Stimulated activated naive B cell treated with anti-CD40 and anti-IgM and Interleukin-4, amounts not matched to agents 10 μg/mL and 1 μg/mL and 100 μg/mL, for 72 hours (primary cell): ENCODE measurements around the gene BATF.

ENCODE experiments used
- ATAC-seq, 2 donors: fragments of 150-1000 bp; cut with Tn5 transposase; replicated peaks; 2 replicates each; pipeline ENCODE4 v1.10.0; 2021; ENCODE audit warnings: moderate library complexity in 1 of 2
- DNase-seq: peaks from one replicate; pipeline ENCODE4 v3.0.0; 2021
- H3K27ac Mint-ChIP-seq: one replicate; pipeline ENCODE4 v1.8.0; 2022; ENCODE audit warnings: mild to moderate bottlenecking, mixed read lengths
- H3K27me3 Mint-ChIP-seq, 2 donors: one replicate each; pipeline ENCODE4 v1.8.0; 2022; ENCODE audit warnings: mixed read lengths in 2 of 2
- H3K36me3 Mint-ChIP-seq, 2 donors: one replicate each; pipeline ENCODE4 v1.8.0; 2022; ENCODE audit warnings: mixed read lengths in 2 of 2, mild to moderate bottlenecking in 1 of 2
- H3K4me1 Mint-ChIP-seq, 2 donors: one replicate each; pipeline ENCODE4 v1.8.0; 2022; ENCODE audit warnings: mixed read lengths in 2 of 2, mild to moderate bottlenecking in 1 of 2
- H3K4me3 Mint-ChIP-seq, 2 donors: one replicate each; pipeline ENCODE4 v1.8.0; 2022; ENCODE audit warnings: mild to moderate bottlenecking in 2 of 2, mixed read lengths in 2 of 2, moderate library complexity in 1 of 2
- H3K9me3 Mint-ChIP-seq, 2 donors: one replicate each; pipeline ENCODE4 v1.8.0; 2022; ENCODE audit warnings: mixed read lengths in 2 of 2, mild to moderate bottlenecking in 1 of 2

BATF gene

GRCh38 chr14:75566321-75566720 lies 44.1 kb downstream of the BATF start:
- Mint-ChIP-seq H3K4me1 (peaks cover 28% of the 10 kb centered on the region in 2 donors), H3K27me3 (peaks cover 5 to 10% of the 10 kb centered on the region in 2 donors), H3K4me3 (no peak overlapping the region), H3K9me3 (peaks cover 0 to 4% of the 10 kb centered on the region in 2 donors), H3K27ac (peak overlapping the region; percentile 81), H3K36me3 (peaks cover 8 to 40% of the 10 kb centered on the region in 2 donors)
- DNase-seq (no peak), ATAC-seq (peak; percentile 51 to 54)

- no peak for ATAC-seq
- Mint-ChIP-seq H3K9me3 (peaks cover 0 to under 1% of the 10 kb centered on the region in 2 donors), H3K4me1 (peaks cover 23% of the 10 kb centered on the region in 2 donors), H3K27ac (peak overlapping the region; percentile 81), H3K27me3 (peaks cover 9 to 14% of the 10 kb centered on the region in 2 donors), H3K4me3 (no peak overlapping the region), H3K36me3 (peaks cover 6 to 42% of the 10 kb centered on the region in 2 donors)
- DNase-seq: no peak
These were observed 44.5 kb downstream of the BATF start for GRCh38 chr14:75566752-75567151.

GRCh38 chr14:75568140-75568539 lies 45.9 kb downstream of the BATF start:
- H3K9me3 Mint-ChIP-seq: no peaks in the 10 kb centered on the region
- peaks cover 18 to 22% of the 10 kb centered on the region in 2 donors for H3K27me3 Mint-ChIP-seq
- H3K4me3 Mint-ChIP-seq: no peak overlapping the region
- peaks cover 10 to 17% of the 10 kb centered on the region in 2 donors for H3K4me1 Mint-ChIP-seq
- H3K27ac Mint-ChIP-seq: no peak overlapping the region
- DNase-seq (no peak), ATAC-seq (no peak)
- peaks cover 7 to 44% of the 10 kb centered on the region in 2 donors for H3K36me3 Mint-ChIP-seq

- DNase-seq (no peak), ATAC-seq (no peak)
- no peaks in the 10 kb centered on the region for H3K9me3 Mint-ChIP-seq
- H3K27ac Mint-ChIP-seq: no peak overlapping the region
- peaks cover 7 to 44% of the 10 kb centered on the region in 2 donors for H3K36me3 Mint-ChIP-seq
- no peak overlapping the region for H3K4me3 Mint-ChIP-seq
- H3K27me3 Mint-ChIP-seq: peaks cover 22% of the 10 kb centered on the region in 2 donors
- peaks cover 10 to 17% of the 10 kb centered on the region in 2 donors for H3K4me1 Mint-ChIP-seq
These were observed 46.5 kb downstream of the BATF start for GRCh38 chr14:75568791-75569190.

GRCh38 chr14:75570797-75571196 lies 48.5 kb downstream of the BATF start:
- Mint-ChIP-seq H3K4me1 (peaks cover 10 to 15% of the 10 kb centered on the region in 2 donors), H3K4me3 (no peak overlapping the region), H3K36me3 (peaks cover 7 to 40% of the 10 kb centered on the region in 2 donors), H3K9me3 (no peaks in the 10 kb centered on the region), H3K27me3 (peaks cover 22 to 26% of the 10 kb centered on the region in 2 donors), H3K27ac (no peak overlapping the region)
- ATAC-seq (peak; percentile 40 to 57), DNase-seq (no peak)

- no peak overlapping the region for H3K4me3 Mint-ChIP-seq
These were observed 49.8 kb downstream of the BATF start for GRCh38 chr14:75572104-75572503.

GRCh38 chr14:75577090-75577489 lies 54.8 kb downstream of the BATF start:
- Mint-ChIP-seq H3K36me3 (peaks cover 1 to 8% of the 10 kb centered on the region in 2 donors), H3K27me3 (peaks cover 7 to 14% of the 10 kb centered on the region in 2 donors), H3K9me3 (no peaks in the 10 kb centered on the region), H3K4me3 (peak overlapping the region in 1 of 2 donors; percentile 94), H3K27ac (peak overlapping the region; percentile 91), H3K4me1 (peaks cover 26 to 37% of the 10 kb centered on the region in 2 donors)
- ATAC-seq: peak; percentile 78 to 81
- DNase-seq: peak; percentile 39

More at GRCh38 chr14:75572104-75572503, 49.8 kb downstream of the BATF start:
- H3K27ac Mint-ChIP-seq: no peak overlapping the region
- H3K36me3 Mint-ChIP-seq: peaks cover 7 to 29% of the 10 kb centered on the region in 2 donors
- H3K9me3 Mint-ChIP-seq: no peaks in the 10 kb centered on the region
- peaks cover 11 to 18% of the 10 kb centered on the region in 2 donors for H3K4me1 Mint-ChIP-seq
- peaks cover 11 to 22% of the 10 kb centered on the region in 2 donors for H3K27me3 Mint-ChIP-seq
- DNase-seq: no peak
- ATAC-seq: no peak

GRCh38 chr14:75577729-75578101 lies 55.4 kb downstream of the BATF start:
- Mint-ChIP-seq H3K4me1 (peaks cover 26 to 37% of the 10 kb centered on the region in 2 donors), H3K36me3 (peaks cover 0 to 3% of the 10 kb centered on the region in 2 donors), H3K9me3 (no peaks in the 10 kb centered on the region), H3K4me3 (peak overlapping the region; percentile 92 to 94), H3K27ac (peak overlapping the region; percentile 91), H3K27me3 (peaks cover 3 to 8% of the 10 kb centered on the region in 2 donors)
- DNase-seq: peak; percentile 70
- ATAC-seq: peak; percentile 84

- H3K4me1 Mint-ChIP-seq: peaks cover 26 to 37% of the 10 kb centered on the region in 2 donors
- peaks cover 0 to 3% of the 10 kb centered on the region in 2 donors for H3K36me3 Mint-ChIP-seq
- peak within 1 kb of the TSS; percentile 91 for H3K27ac Mint-ChIP-seq
- no peaks in the 10 kb centered on the region for H3K9me3 Mint-ChIP-seq
- peaks cover 3 to 8% of the 10 kb centered on the region in 2 donors for H3K27me3 Mint-ChIP-seq
- ATAC-seq (peak; percentile 62 to 66), DNase-seq (peak; percentile 55)
- H3K4me3 Mint-ChIP-seq: peak within 1 kb of the TSS; percentile 92 to 94
These were observed 56.0 kb downstream of the BATF start, which contains the start of gene FLVCR2 for GRCh38 chr14:75578102-75578785. Gene FLVCR2 (plus strand): TSS chr14:75578620. CDS start chr14:75578973, 353 bp downstream.

GRCh38 chr14:75578786-75579337 lies 56.6 kb downstream of the BATF start:
- DNase-seq (no peak), ATAC-seq (peak in 1 of 2 donors; percentile 13)
- Mint-ChIP-seq H3K36me3 (peaks cover 0 to 3% of the 10 kb centered on the region in 2 donors), H3K27ac (peak overlapping the region; percentile 77), H3K9me3 (no peaks in the 10 kb centered on the region), H3K27me3 (peaks cover 3 to 4% of the 10 kb centered on the region in 2 donors), H3K4me3 (peak overlapping the region; percentile 92 to 94), H3K4me1 (peaks cover 26 to 37% of the 10 kb centered on the region in 2 donors)

GRCh38 chr14:75579338-75579864 lies 57.1 kb downstream of the BATF start:
- ATAC-seq (no peak), DNase-seq (no peak)
- Mint-ChIP-seq H3K9me3 (no peaks in the 10 kb centered on the region), H3K27ac (no peak overlapping the region), H3K4me1 (peaks cover 26 to 37% of the 10 kb centered on the region in 2 donors), H3K4me3 (peak overlapping the region; percentile 92 to 94), H3K36me3 (peaks cover 0 to 3% of the 10 kb centered on the region in 2 donors), H3K27me3 (peaks cover 0 to 3% of the 10 kb centered on the region in 2 donors)

- no peak for ATAC-seq
- Mint-ChIP-seq H3K4me3 (peak overlapping the region in 1 of 2 donors; percentile 94), H3K36me3 (peaks cover 0 to 3% of the 10 kb centered on the region in 2 donors), H3K27me3 (peaks cover 5 to 6% of the 10 kb centered on the region in 2 donors), H3K27ac (no peak overlapping the region), H3K4me1 (peaks cover 26 to 37% of the 10 kb centered on the region in 2 donors), H3K9me3 (no peaks in the 10 kb centered on the region)
- no peak for DNase-seq
These were observed 57.6 kb downstream of the BATF start for GRCh38 chr14:75579882-75580281.

- DNase-seq (no peak), ATAC-seq (no peak)
- Mint-ChIP-seq H3K4me3 (no peak overlapping the region), H3K27me3 (peaks cover 6% of the 10 kb centered on the region in 2 donors), H3K4me1 (peaks cover 11 to 12% of the 10 kb centered on the region in 2 donors), H3K9me3 (peaks cover 2 to 4% of the 10 kb centered on the region in 2 donors), H3K36me3 (peaks cover 5 to 20% of the 10 kb centered on the region in 2 donors), H3K27ac (no peak overlapping the region)
These were observed 65.1 kb downstream of the BATF start for GRCh38 chr14:75587388-75587787.

GRCh38 chr14:75589931-75590330 lies 67.7 kb downstream of the BATF start:
- DNase-seq (no peak), ATAC-seq (peak; percentile 38 to 46)
- H3K9me3 Mint-ChIP-seq: peaks cover 2 to 4% of the 10 kb centered on the region in 2 donors
- peaks cover 9 to 31% of the 10 kb centered on the region in 2 donors for H3K36me3 Mint-ChIP-seq
- no peak overlapping the region for H3K27ac Mint-ChIP-seq
- no peak overlapping the region for H3K4me3 Mint-ChIP-seq
- H3K27me3 Mint-ChIP-seq: peaks cover 1 to 2% of the 10 kb centered on the region in 2 donors
- peaks cover 11 to 16% of the 10 kb centered on the region in 2 donors for H3K4me1 Mint-ChIP-seq
